Gastroesophageal sphincter (tissue), 4 donors: ENCODE data around the gene LRRC49. TPM values are rescaled to one million over a fixed set of nuclear protein-coding genes. Genes with fewer than 3 reads are reported as not detected.

Experiments
- ATAC-seq: fragments of 150-250 bp; one replicate; pipeline ENCODE4 v1.9.1; 2016; ENCODE audit warnings: mild to moderate bottlenecking, moderate library complexity
- H3K27ac ChIP-seq, 4 donors: fragments of 200-600 bp; sonication (generic) in 3 of 4; 1 replicate in 3 of 4; 2 replicates in 1 of 4; pipeline ENCODE4 v1.5.1; 2016 to 2019
- H3K27me3 ChIP-seq: fragments of 200-600 bp; sonication (generic); one replicate; pipeline ENCODE4 v1.5.1; 2019
- H3K36me3 ChIP-seq, 2 donors: fragments of 200-600 bp; sonication (generic); one replicate each; pipeline ENCODE4 v1.5.1; 2019; ENCODE audit warnings: control low read depth in 1 of 2
- H3K4me1 ChIP-seq, 3 donors: fragments of 200-600 bp; sonication (generic); 1 replicate in 2 of 3; 2 replicates in 1 of 3; pipeline ENCODE4 v1.5.1; 2016 to 2019; ENCODE audit warnings: control low read depth in 2 of 3
- H3K4me3 ChIP-seq, 2 donors: fragments of 200-600 bp; sonication (generic); one replicate each; pipeline ENCODE4 v1.5.1; 2019; ENCODE audit warnings: mild to moderate bottlenecking in 1 of 2, moderate library complexity in 1 of 2
- H3K9me3 ChIP-seq, 3 donors: fragments of 200-600 bp; sonication (generic); one replicate each; pipeline ENCODE4 v1.5.1; 2017 to 2019; ENCODE audit warnings: control low read depth in 2 of 3
- EP300 ChIP-seq: sonication (generic); formaldehyde crosslinking; IDR thresholded peaks from one replicate; pipeline ENCODE4 v1.6.1; 2017; ENCODE audit warnings: antibody characterized with exemption, mild to moderate bottlenecking
- POLR2A ChIP-seq, 2 donors: fragments of 450-650 bp; IDR thresholded peaks; one replicate each; pipeline ENCODE4 v1.6.1; 2017; ENCODE audit warnings: antibody characterized with exemption in 2 of 2, mild to moderate bottlenecking in 2 of 2, moderate library complexity in 1 of 2
- POLR2AphosphoS5 ChIP-seq: sonication (generic); formaldehyde crosslinking; IDR thresholded peaks from one replicate; pipeline ENCODE4 v1.6.1; 2017; ENCODE audit warnings: antibody characterized with exemption
- whole genome bisulfite sequencing, 2 donors: methylation state at CpG; one replicate each; pipeline ENCODE4 v1.1.5; 2018; ENCODE audit warnings: low coverage in 1 of 2; 5-methylcytosine and 5-hydroxymethylcytosine counted together
- total RNA-seq, 4 donors: library from RNA; depleted of rRNA; stranded (reverse); fragments of >200 nt; gene quantifications; one replicate each; pipeline ENCODE4 v1.1.0, GENCODE V29; 2016
- TF ChIP-seq, protein P1 (sequence below), 4 experiments: fragments of 200-600 bp in 2 of 4; fragments of 450-650 bp in 2 of 4; sonication (generic) in 1 of 4; IDR thresholded peaks; one replicate each; pipeline ENCODE4 v1.5.1; 2017 to 2019; ENCODE audit warnings: antibody characterized with exemption in 4 of 4, mild to moderate bottlenecking in 2 of 4, moderate library complexity in 2 of 4

The LRRC49 gene
- total RNA-seq, 4 donors from 2014 or later, result 5.8 to 14.5 (median 9.2) TPM

- WGBS, 2 donors, result 30 to 65% methylated on average over 2 of the region's 2 CpGs
- H3K36me3 ChIP-seq, result no peaks in the 10 kb centered on the region
- H3K27me3 ChIP-seq, result no peaks in the 10 kb centered on the region
- H3K27ac ChIP-seq, result no peak overlapping the region
- H3K4me3 ChIP-seq, result no peak overlapping the region
- no peak for TF ChIP-seq POLR2AphosphoS5
- no peak for TF ChIP-seq POLR2A (IDR thresholded peaks at IDR 0.05)
- TF ChIP-seq, protein P1, sequence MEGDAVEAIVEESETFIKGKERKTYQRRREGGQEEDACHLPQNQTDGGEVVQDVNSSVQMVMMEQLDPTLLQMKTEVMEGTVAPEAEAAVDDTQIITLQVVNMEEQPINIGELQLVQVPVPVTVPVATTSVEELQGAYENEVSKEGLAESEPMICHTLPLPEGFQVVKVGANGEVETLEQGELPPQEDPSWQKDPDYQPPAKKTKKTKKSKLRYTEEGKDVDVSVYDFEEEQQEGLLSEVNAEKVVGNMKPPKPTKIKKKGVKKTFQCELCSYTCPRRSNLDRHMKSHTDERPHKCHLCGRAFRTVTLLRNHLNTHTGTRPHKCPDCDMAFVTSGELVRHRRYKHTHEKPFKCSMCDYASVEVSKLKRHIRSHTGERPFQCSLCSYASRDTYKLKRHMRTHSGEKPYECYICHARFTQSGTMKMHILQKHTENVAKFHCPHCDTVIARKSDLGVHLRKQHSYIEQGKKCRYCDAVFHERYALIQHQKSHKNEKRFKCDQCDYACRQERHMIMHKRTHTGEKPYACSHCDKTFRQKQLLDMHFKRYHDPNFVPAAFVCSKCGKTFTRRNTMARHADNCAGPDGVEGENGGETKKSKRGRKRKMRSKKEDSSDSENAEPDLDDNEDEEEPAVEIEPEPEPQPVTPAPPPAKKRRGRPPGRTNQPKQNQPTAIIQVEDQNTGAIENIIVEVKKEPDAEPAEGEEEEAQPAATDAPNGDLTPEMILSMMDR (IDR thresholded peaks at IDR 0.05), result no peak
- TF ChIP-seq EP300, result no peak
- H3K9me3 ChIP-seq, result no peaks in the 10 kb centered on the region
- H3K4me1 ChIP-seq, result no peaks in the 10 kb centered on the region
- no peak for ATAC-seq
Observed at GRCh38 chr15:70879401-70879800, 13.2 kb upstream of the LRRC49 start.

- no peak overlapping the region for H3K27ac ChIP-seq
- 86 to 89% methylated on average over 1 to 2 of the region's 2 CpGs for WGBS, 2 donors
- ATAC-seq, result no peak
- H3K36me3 ChIP-seq, result no peaks in the 10 kb centered on the region
- H3K4me3 ChIP-seq, result no peak overlapping the region
- no peaks in the 10 kb centered on the region for H3K4me1 ChIP-seq
- no peak for TF ChIP-seq POLR2AphosphoS5
- no peak for TF ChIP-seq EP300
- TF ChIP-seq, protein P1 (IDR thresholded peaks at IDR 0.05), result no peak
- TF ChIP-seq POLR2A (IDR thresholded peaks at IDR 0.05), result no peak
- H3K27me3 ChIP-seq, result no peaks in the 10 kb centered on the region
- H3K9me3 ChIP-seq, result no peaks in the 10 kb centered on the region
Observed at GRCh38 chr15:70880781-70881180, 11.8 kb upstream of the LRRC49 start.

DNA sequence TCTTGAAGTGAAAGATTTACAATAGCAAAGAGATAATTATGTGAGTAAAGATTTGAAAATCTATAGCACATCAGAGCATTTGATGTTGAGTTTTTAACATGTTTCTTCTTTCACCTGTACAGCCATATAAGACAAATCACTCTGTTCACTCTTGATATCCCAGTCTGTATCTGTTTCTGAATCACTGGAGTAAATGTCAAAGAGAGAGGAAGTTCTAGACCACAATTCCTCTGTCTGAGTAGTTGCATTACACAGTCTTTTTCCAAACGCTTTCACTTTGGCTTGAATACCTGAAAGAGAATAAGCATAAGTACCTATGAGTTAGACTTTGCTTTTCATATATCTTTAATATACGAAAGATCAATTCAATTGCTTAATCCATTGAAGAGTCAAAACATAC, 10.3 kb upstream of the LRRC49 start:
- Histone ChIP-seq H3K4me3 (no peak overlapping the region), H3K36me3 (no peaks in the 10 kb centered on the region), H3K27ac (no peak overlapping the region), H3K4me1 (no peaks in the 10 kb centered on the region), H3K27me3 (no peaks in the 10 kb centered on the region), H3K9me3 (no peaks in the 10 kb centered on the region)
- WGBS, 2 donors, result 79 to 100% methylated on average over 1 to 2 of the region's 2 CpGs
- no peak for ATAC-seq
- no peak for TF ChIP-seq EP300
- no peak for TF ChIP-seq POLR2A (IDR thresholded peaks at IDR 0.05)
- no peak for TF ChIP-seq POLR2AphosphoS5
- TF ChIP-seq, protein P1 (IDR thresholded peaks at IDR 0.05), result no peak

DNA sequence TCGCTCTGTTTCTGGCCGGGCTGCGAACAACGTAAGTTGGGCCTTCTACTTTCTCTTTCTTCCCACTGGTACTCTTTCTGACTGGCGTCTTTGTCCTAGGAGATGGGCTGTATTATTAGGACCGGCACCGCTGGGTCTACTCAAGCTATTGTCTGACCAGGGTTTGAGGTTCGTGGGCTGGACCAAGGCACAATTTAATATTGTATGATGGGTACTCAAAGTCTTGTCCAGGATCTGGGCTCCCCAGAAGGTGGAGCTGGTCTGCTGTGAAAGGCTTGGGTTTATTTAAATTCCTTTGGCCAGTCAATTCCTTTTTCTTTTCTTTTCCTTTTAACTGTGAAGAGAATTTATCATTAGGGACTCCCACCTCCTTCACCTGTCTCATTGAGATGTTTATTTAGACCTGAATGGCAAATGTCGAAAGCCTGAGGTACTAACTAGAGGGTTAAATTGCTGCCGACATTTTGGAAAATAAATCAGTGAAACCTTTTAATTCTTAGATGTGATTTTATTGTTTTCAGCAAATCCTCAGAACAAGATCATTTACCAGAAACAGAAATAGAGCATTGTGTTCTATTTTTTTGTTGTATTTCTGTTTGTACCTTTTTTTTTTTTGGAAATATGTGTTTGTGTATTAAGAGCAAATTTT, 410 bp downstream of the LRRC49 start:
- peaks cover 0 to 8% of the 10 kb centered on the region in 2 donors for H3K36me3 ChIP-seq
- no peaks in the 10 kb centered on the region for H3K27me3 ChIP-seq
- WGBS, 2 donors, result 4 to 22% methylated on average over 3 to 10 of the region's 10 CpGs
- H3K27ac ChIP-seq, result peak overlapping the region; percentile 30 to 88 (median 78)
- H3K4me3 ChIP-seq, result peak overlapping the region; percentile 73 to 89
- TF ChIP-seq EP300, result no peak
- TF ChIP-seq, protein P1 (IDR thresholded peaks at IDR 0.05), result peak in 3 of 4 experiments; percentile 12 to 59 (median 46)
- TF ChIP-seq POLR2A (IDR thresholded peaks at IDR 0.05), result no peak
- no peak for TF ChIP-seq POLR2AphosphoS5
- peak; percentile 29 for ATAC-seq
- H3K9me3 ChIP-seq, result no peaks in the 10 kb centered on the region
- H3K4me1 ChIP-seq, result peaks cover 0 to 26% (median 5%) of the 10 kb centered on the region in 3 donors

DNA sequence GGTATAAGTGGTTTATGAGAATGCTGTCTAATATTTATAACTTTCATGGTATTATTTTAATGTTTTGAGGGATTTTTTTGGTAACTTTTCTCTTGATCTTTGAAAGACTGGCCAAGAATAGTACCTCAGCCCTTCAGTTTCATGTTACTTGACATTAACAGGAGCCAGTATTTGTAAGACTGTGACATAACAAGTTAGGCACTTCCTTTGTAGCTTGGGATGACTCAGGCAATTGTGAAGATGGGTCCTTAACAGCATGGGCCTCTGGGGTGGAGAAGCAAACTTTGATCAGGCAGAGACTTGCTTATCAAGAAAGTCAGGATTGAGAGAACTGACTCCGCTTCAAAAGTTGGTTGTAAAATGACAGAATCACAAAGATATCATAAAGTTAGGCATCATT, 9.5 kb downstream of the LRRC49 start:
- Histone ChIP-seq H3K36me3 (peaks cover 0 to 47% of the 10 kb centered on the region in 2 donors), H3K4me1 (no peaks in the 10 kb centered on the region), H3K9me3 (no peaks in the 10 kb centered on the region), H3K27ac (no peak overlapping the region), H3K4me3 (no peak overlapping the region), H3K27me3 (no peaks in the 10 kb centered on the region)
- TF ChIP-seq EP300, result no peak
- TF ChIP-seq, protein P1 (IDR thresholded peaks at IDR 0.05), result no peak
- no peak for TF ChIP-seq POLR2AphosphoS5
- no peak for TF ChIP-seq POLR2A (IDR thresholded peaks at IDR 0.05)
- ATAC-seq, result no peak
- 100% methylated on average over 1 of the region's 1 CpG for WGBS, 2 donors
